Measurements from ENCODE around the gene CMTM1. TPM values are rescaled to one million over a fixed set of nuclear protein-coding genes. Genes with fewer than 3 reads are reported as not detected.

Gene CMTM1
- total RNA-seq, 1 experiment from 2014 or later: 2.6 TPM

GRCh38 chr16:66574081-66574480, 7.8 kb downstream of the CMTM1 start:
- H3T11ph ChIP-seq (ENCODE audit: low read length): no peak overlapping the region
- Mint-ChIP-seq H3K27ac (no peak overlapping the region), H3K27me3 (ENCODE audit: low read depth) (peaks cover 21% of the 10 kb centered on the region), H3K36me3 (ENCODE audit: insufficient read depth in 1 of 3, low read depth in 3 of 3) (no peaks in the 10 kb centered on the region), H3K4me3 (no peak overlapping the region), H3K4me1 (peaks cover 4 to 7% of the 10 kb centered on the region in 2 experiments), H3K9me3 (no peaks in the 10 kb centered on the region)
- no peak overlapping the region for H2AK5ac ChIP-seq (ENCODE audit: insufficient read length, low read length)
- no peak overlapping the region for H3K23ac ChIP-seq (ENCODE audit: insufficient read length, low read depth, low read length)
- no peak overlapping the region for H3K9ac ChIP-seq (ENCODE audit: extremely low read depth, insufficient read length, low read length)
- H4K20me1 ChIP-seq (ENCODE audit: control insufficient read depth, insufficient read depth, insufficient read length): no peaks in the 10 kb centered on the region
- no peak overlapping the region for H2BK120ac ChIP-seq (ENCODE audit: low read depth, low read length, poor library complexity, severe bottlenecking)
- no peak overlapping the region for H4K8ac ChIP-seq (replicated peaks; ENCODE audit: insufficient read length, low read depth, low read length)
- no peak overlapping the region for H2AFZ ChIP-seq (ENCODE audit: low read length)
- no peak for DNase-seq
- H3K79me2 ChIP-seq (ENCODE audit: insufficient read depth, low read length): no peaks in the 10 kb centered on the region
- no peak overlapping the region for H2BK5ac ChIP-seq (ENCODE audit: insufficient read length, low read length)
- H2BK15ac ChIP-seq (ENCODE audit: low read depth, low read length): no peak overlapping the region
- no peak overlapping the region for H4K91ac ChIP-seq (ENCODE audit: insufficient read length, low read depth, low read length)
- no CpG with 5 or more reads among the region's 1 CpG for WGBS (ENCODE audit: extremely low coverage, insufficient read length, low lambda C conversion rate)
- TF ChIP-seq, protein P1, sequence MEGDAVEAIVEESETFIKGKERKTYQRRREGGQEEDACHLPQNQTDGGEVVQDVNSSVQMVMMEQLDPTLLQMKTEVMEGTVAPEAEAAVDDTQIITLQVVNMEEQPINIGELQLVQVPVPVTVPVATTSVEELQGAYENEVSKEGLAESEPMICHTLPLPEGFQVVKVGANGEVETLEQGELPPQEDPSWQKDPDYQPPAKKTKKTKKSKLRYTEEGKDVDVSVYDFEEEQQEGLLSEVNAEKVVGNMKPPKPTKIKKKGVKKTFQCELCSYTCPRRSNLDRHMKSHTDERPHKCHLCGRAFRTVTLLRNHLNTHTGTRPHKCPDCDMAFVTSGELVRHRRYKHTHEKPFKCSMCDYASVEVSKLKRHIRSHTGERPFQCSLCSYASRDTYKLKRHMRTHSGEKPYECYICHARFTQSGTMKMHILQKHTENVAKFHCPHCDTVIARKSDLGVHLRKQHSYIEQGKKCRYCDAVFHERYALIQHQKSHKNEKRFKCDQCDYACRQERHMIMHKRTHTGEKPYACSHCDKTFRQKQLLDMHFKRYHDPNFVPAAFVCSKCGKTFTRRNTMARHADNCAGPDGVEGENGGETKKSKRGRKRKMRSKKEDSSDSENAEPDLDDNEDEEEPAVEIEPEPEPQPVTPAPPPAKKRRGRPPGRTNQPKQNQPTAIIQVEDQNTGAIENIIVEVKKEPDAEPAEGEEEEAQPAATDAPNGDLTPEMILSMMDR (conservative IDR thresholded peaks at IDR 0.05): no peak
- H3K9me3 ChIP-seq (ENCODE audit: control insufficient read depth, low read depth, low read length): no peaks in the 10 kb centered on the region
- H4K5ac ChIP-seq (ENCODE audit: insufficient read length, low read depth, low read length): no peak overlapping the region
- H3K79me1 ChIP-seq (ENCODE audit: insufficient read depth, low read depth, low read length, poor library complexity, severe bottlenecking): no peaks in the 10 kb centered on the region
- no peak overlapping the region for H2BK12ac ChIP-seq (ENCODE audit: insufficient read length, low read depth, low read length)
- no peak overlapping the region for H3K27ac ChIP-seq (ENCODE audit: insufficient read length, low read depth, low read length)
- no peak overlapping the region for H3K18ac ChIP-seq (ENCODE audit: insufficient read length, low read depth, low read length)
- no peak overlapping the region for H3K14ac ChIP-seq (ENCODE audit: insufficient read depth, low read length)
- H3K56ac ChIP-seq (ENCODE audit: insufficient read length, low read depth, low read length): no peak overlapping the region
- H2BK20ac ChIP-seq (ENCODE audit: low read depth, low read length, poor library complexity, severe bottlenecking): no peak overlapping the region
- no peaks in the 10 kb centered on the region for H3K23me2 ChIP-seq (ENCODE audit: insufficient read length, low read depth, low read length, poor library complexity, severe bottlenecking)
- no peak overlapping the region for H3K4me2 ChIP-seq (ENCODE audit: insufficient read depth, insufficient read length, low read length)
- H3K4me1 ChIP-seq (ENCODE audit: insufficient read depth, low read length): no peaks in the 10 kb centered on the region
- H3K27me3 ChIP-seq (ENCODE audit: insufficient read depth, low read length): peaks cover 13% of the 10 kb centered on the region; the same call in 1 of the 2 replicates
- H3K4ac ChIP-seq (ENCODE audit: low read depth, low read length): no peak overlapping the region

All from H9 (cell line).